Measurements from ENCODE around the gene KCTD1.

DNA sequence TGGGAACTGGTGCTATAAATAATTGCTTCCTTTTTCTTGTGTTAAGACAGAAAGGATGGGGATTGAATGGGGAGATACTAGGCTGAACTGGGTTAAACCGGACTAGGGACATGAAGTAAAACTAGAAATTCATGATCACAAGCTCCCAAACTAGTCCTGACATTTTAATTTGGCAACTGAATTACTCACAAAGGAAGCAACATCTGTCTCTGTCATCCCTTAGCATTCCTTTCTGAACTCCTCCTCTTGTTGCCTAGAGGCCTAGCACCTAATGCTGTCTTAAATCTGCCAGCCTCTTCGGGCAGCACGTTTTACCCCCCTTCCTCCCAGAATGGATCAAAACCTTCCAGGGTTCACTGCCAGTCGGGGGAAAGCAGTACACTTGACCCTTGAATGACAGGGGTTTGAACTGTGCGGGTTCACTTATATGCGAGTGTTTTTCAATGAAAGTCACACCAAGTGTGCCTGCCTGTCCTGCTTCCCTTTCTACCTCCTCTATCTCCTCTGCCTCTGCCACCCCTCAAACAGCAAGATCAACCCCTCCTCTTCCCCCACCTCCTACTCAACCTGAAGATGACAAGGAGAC, 8.2 kb downstream of the KCTD1 start:
- TF ChIP-seq, protein P1, sequence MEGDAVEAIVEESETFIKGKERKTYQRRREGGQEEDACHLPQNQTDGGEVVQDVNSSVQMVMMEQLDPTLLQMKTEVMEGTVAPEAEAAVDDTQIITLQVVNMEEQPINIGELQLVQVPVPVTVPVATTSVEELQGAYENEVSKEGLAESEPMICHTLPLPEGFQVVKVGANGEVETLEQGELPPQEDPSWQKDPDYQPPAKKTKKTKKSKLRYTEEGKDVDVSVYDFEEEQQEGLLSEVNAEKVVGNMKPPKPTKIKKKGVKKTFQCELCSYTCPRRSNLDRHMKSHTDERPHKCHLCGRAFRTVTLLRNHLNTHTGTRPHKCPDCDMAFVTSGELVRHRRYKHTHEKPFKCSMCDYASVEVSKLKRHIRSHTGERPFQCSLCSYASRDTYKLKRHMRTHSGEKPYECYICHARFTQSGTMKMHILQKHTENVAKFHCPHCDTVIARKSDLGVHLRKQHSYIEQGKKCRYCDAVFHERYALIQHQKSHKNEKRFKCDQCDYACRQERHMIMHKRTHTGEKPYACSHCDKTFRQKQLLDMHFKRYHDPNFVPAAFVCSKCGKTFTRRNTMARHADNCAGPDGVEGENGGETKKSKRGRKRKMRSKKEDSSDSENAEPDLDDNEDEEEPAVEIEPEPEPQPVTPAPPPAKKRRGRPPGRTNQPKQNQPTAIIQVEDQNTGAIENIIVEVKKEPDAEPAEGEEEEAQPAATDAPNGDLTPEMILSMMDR (IDR thresholded peaks at IDR 0.05) = no peak
- TF ChIP-seq POLR2A (IDR thresholded peaks at IDR 0.05) = no peak

Measured in lower leg skin (tissue), 3 donors.